Heart left ventricle (tissue), 16 donors: ENCODE results near the gene CEP20. TPM values are rescaled to one million over a fixed set of nuclear protein-coding genes. Genes with fewer than 3 reads are reported as not detected.

Experiments used
- ATAC-seq, 4 donors: fragments of 200-7000 bp; cut with Tn5 transposase; one replicate each; pipeline ENCODE4 v1.9.1; 2020 to 2022; ENCODE audit warnings: moderate library complexity in 4 of 4, mild to moderate bottlenecking in 3 of 4, moderate number of reproducible peaks in 1 of 4
- DNase-seq, 5 donors: peaks; one replicate each; pipeline ENCODE4 v3.0.0-alpha.2; 2020
- H3K27ac ChIP-seq, 12 donors: fragments of 200-600 bp; sonication (generic) in 4 of 12; one replicate each; pipeline versions ENCODE4 v1.5.0 to v1.8.0; 2016 to 2022; ENCODE audit warnings: mild to moderate bottlenecking in 2 of 12
- H3K27me3 ChIP-seq, 9 donors: fragments of 200-600 bp; sonication (generic) in 2 of 9; one replicate each; pipeline versions ENCODE4 v1.5.1 to v1.8.0; 2016 to 2022; ENCODE audit warnings: mild to moderate bottlenecking in 3 of 9
- H3K36me3 ChIP-seq, 9 donors: fragments of 200-600 bp; sonication (generic) in 2 of 9; one replicate each; pipeline versions ENCODE4 v1.5.0 to v1.8.0; 2018 to 2022; ENCODE audit warnings: mild to moderate bottlenecking in 2 of 9
- H3K4me1 ChIP-seq, 12 donors: fragments of 200-600 bp; sonication (generic) in 4 of 12; one replicate each; pipeline versions ENCODE4 v1.5.0 to v1.8.0; 2016 to 2022; ENCODE audit warnings: mild to moderate bottlenecking in 3 of 12
- H3K4me3 ChIP-seq, 12 donors: fragments of 200-600 bp; sonication (generic) in 4 of 12; one replicate each; pipeline versions ENCODE4 v1.5.0 to v1.8.0; 2017 to 2022; ENCODE audit warnings: mild to moderate bottlenecking in 9 of 12, moderate library complexity in 4 of 12
- H3K9me3 ChIP-seq, 12 donors: fragments of 200-600 bp; sonication (generic) in 4 of 12; one replicate each; pipeline versions ENCODE4 v1.5.0 to v1.8.0; 2016 to 2022; ENCODE audit warnings: mild to moderate bottlenecking in 1 of 12
- CTCF ChIP-seq, 12 donors: fragments of 200-600 bp; sonication (generic) in 4 of 12; IDR thresholded peaks; one replicate each; pipeline versions ENCODE4 v1.5.0 to v1.8.0; 2018 to 2022; ENCODE audit warnings: antibody characterized with exemption in 12 of 12, mild to moderate bottlenecking in 5 of 12
- POLR2A ChIP-seq, 2 donors: fragments of 450-650 bp; IDR thresholded peaks; one replicate each; pipeline ENCODE4 v1.6.1; 2017; ENCODE audit warnings: antibody characterized with exemption in 2 of 2, mild to moderate bottlenecking in 2 of 2, moderate library complexity in 2 of 2
- WGBS, 4 donors: extraction: QIAGEN DNeasy Blood & Tissue Kit in 2 of 4; methylation state at CpG; one replicate each; pipeline versions ENCODE4 v1.1.5 to v1.1.7; 2013 to 2018; 5-methylcytosine and 5-hydroxymethylcytosine counted together
- intact Hi-C, 10 donors: fragments of 100-400 bp; cut with DNase I; formaldehyde crosslinking; loops; one replicate each; pipeline versions ENCODE4 v1.11.1 to v1.14.2; 2022
- polyA plus RNA-seq, 2 donors: library from polyadenylated mRNA; stranded (reverse); fragments of 200-250 nt; gene quantifications; one replicate each; pipeline ENCODE4 v1.2.3, GENCODE V29; 2013
- total RNA-seq, 9 donors: library from RNA; depleted of rRNA in 2 of 9; stranded (reverse); fragments of >200 nt in 2 of 9; fragmentation: NEBNext Ultra II Directional in 3 of 9; extraction: Animal tissue kit (Norgen Biotek cat#: 25700) in 3 of 9; gene quantifications; one replicate each; pipeline versions ENCODE4 v1.1.0 to v1.2.4, GENCODE V29; 2016 to 2023
- donor health status: ischemic (EF 13 %, LVEDD 7.1; RV severe dilation, severe dysfunction).
- donor health status: healthy with polysubstance abuse.
- donor health status: DM: no; HTN: yes; CAD: no.
- donor health status: DM: no; HTN: no; CAD: no.
- donor health status: ischemic (EF 25% LVEDD 6.9; RV normal size, moderate dysfunction).
- donor health status: ischemic (EF 25% LVEDD 5.7; RV mildly dilated, moderate dysfunction).
- donor health status: healthy.
- donor health status: DM: yes; HTN: yes; CAD: no.
- donor health status: ischemic (EF 35%, LVEDD 5.7; RV mildly dilated, moderate dysfunction).
- donor health status: nonischemic (EF 11% LVEDD 7.7; RV severe dilation, severe dysfunction).
- donor health status: DM: yes; HTN: yes; CAD: no.
- donor health status: PGD.
- donor health status: ischemic (EF 29% LVEDD 5.4; RV normal size, mild dysfunction).
- donor health status: nonischemic (EF 23%, LVEDD 6.1; RV moderate dilation, normal function).

The CEP20 gene
- total and polyA plus RNA-seq, 11 donors, result 14.1 to 40.3 (median 28.0) TPM

- Histone ChIP-seq H3K4me1 (peaks cover 0 to 25% (median 10%) of the 10 kb centered on the region in 12 donors), H3K36me3 (peaks cover 0 to 67% (median 55%) of the 10 kb centered on the region in 9 donors), H3K27ac (no peak overlapping the region), H3K4me3 (no peak overlapping the region), H3K27me3 (no peaks in the 10 kb centered on the region), H3K9me3 (no peaks in the 10 kb centered on the region)
- ATAC-seq (no peak), DNase-seq (no peak)
- intact Hi-C loops, result loop anchor here in 3 of 10 donors (10.0 kb wide), 3 partner anchors 143 to 203 kb away; no protein-coding TSS in a partner anchor
- TF ChIP-seq POLR2A (IDR thresholded peaks at IDR 0.05) (no peak), CTCF (IDR thresholded peaks at IDR 0.05) (no peak)
- WGBS, 4 donors, result 91 to 97% (median 95%) methylated on average over 9 to 13 of the region's 13 CpGs
Measured at GRCh38 chr16:15881794-15882379, 6.5 kb downstream of the CEP20 start.

DNA sequence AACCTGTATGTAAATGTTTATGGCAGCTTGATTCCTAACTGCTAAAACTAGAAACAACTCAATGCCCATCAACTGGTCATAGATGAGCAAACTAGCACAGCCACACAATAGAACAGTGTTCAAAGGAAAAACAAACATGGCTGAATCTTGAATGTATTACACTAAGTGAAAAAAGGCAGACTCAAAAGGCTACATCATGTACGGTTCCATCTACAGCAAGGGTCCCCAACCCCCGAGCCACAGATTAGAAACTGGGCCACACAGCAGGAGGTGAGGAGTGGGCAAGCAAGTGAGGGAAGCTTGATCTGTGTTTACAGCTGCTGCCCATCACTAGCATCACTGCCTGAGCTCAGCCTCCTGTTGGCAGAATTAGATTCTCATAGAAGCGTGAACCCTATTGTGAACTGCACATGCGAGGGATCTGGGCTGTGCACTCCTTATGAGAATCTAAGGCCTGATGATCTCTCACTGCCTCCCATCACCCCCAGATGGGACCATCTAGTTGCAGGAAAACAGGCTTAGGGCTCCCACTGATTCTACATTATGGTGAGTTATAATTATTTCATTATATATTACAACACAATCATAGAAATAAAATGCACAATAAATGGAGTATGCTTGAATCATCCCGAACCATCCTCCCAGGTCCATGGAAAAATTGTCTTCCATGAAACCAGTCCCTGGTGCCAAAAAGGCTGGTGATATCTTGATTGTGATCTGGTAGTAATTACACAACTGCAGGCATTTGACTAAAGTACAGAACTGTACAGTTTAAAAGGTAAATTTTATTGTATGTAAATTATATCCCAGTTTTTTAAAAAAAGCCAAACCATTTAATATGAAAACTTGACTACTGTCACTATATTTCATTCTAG is 7.7 kb downstream of the CEP20 start:
- no peaks in the 10 kb centered on the region for H3K9me3 ChIP-seq
- peaks cover 0 to 79% (median 61%) of the 10 kb centered on the region in 9 donors for H3K36me3 ChIP-seq
- intact Hi-C loops, result loop anchor here in 3 of 10 donors (10.0 kb wide), 3 partner anchors 144 to 204 kb away; no protein-coding TSS in a partner anchor
- DNase-seq (no peak), ATAC-seq (no peak)
- WGBS, 4 donors, result 78 to 92% (median 87%) methylated on average over 5 of the region's 5 CpGs
- no peak for TF ChIP-seq POLR2A (IDR thresholded peaks at IDR 0.05)
- TF ChIP-seq CTCF (IDR thresholded peaks at IDR 0.05), result no peak
- peaks cover 0 to 13% (median under 1%) of the 10 kb centered on the region in 12 donors for H3K4me1 ChIP-seq
- no peak overlapping the region for H3K4me3 ChIP-seq
- no peaks in the 10 kb centered on the region for H3K27me3 ChIP-seq
- no peak overlapping the region for H3K27ac ChIP-seq

GRCh38 chr16:15879255-15879811 is 9.1 kb downstream of the CEP20 start:
- intact Hi-C loops, result loop anchor here in 6 of 10 donors (5.0 to 10.0 kb wide), 4 partner anchors 128 to 315 kb away; no protein-coding TSS in a partner anchor

More at GRCh38 chr16:15879255-15879811, 9.1 kb downstream of the CEP20 start:
- ATAC-seq, result no peak
- TF ChIP-seq POLR2A (IDR thresholded peaks at IDR 0.05) (no peak), CTCF (IDR thresholded peaks at IDR 0.05) (no peak)
- H3K36me3 ChIP-seq, result peaks cover 0 to 86% (median 61%) of the 10 kb centered on the region in 9 donors
- peaks cover 0 to 19% (median 3%) of the 10 kb centered on the region in 12 donors for H3K4me1 ChIP-seq
- H3K27ac ChIP-seq, result peak overlapping the region in 1 of 12 donors; percentile 57
- no peak overlapping the region for H3K4me3 ChIP-seq
- no peak for DNase-seq
- WGBS, 4 donors, result 89 to 98% (median 94%) methylated on average over 2 of the region's 2 CpGs
- no peaks in the 10 kb centered on the region for H3K27me3 ChIP-seq
- H3K9me3 ChIP-seq, result no peaks in the 10 kb centered on the region
